Peyer's patch (tissue), 4 donors: ENCODE results near the gene COL4A6. TPM values are rescaled to one million over a fixed set of nuclear protein-coding genes. Genes with fewer than 3 reads are reported as not detected.

Experiments used
- DNase-seq, 3 donors: peaks; one replicate each; pipeline ENCODE4 v3.0.0-alpha.2; 2017 to 2019
- H3K27ac ChIP-seq, 4 donors: fragments of 200-600 bp; sonication (generic); one replicate each; pipeline ENCODE4 v1.5.1; 2016 to 2019
- H3K27me3 ChIP-seq, 2 donors: fragments of 200-600 bp; sonication (generic); one replicate each; pipeline ENCODE4 v1.5.1; 2019
- H3K36me3 ChIP-seq, 3 donors: fragments of 200-600 bp; sonication (generic); one replicate each; pipeline ENCODE4 v1.5.1; 2016 to 2019
- H3K4me1 ChIP-seq, 4 donors: fragments of 200-600 bp; sonication (generic); one replicate each; pipeline ENCODE4 v1.5.1; 2016 to 2019
- H3K4me3 ChIP-seq, 4 donors: fragments of 200-600 bp; sonication (generic); 1 replicate in 3 of 4; 2 replicates in 1 of 4; pipeline ENCODE4 v1.5.1; 2016 to 2019; ENCODE audit warnings: mild to moderate bottlenecking in 1 of 4
- H3K9me3 ChIP-seq, 4 donors: fragments of 200-600 bp; sonication (generic); one replicate each; pipeline ENCODE4 v1.5.1; 2016 to 2019; ENCODE audit warnings: mild to moderate bottlenecking in 1 of 4
- POLR2A ChIP-seq, 2 donors: fragments of 450-650 bp; IDR thresholded peaks; one replicate each; pipeline ENCODE4 v1.5.1; 2017; ENCODE audit warnings: antibody characterized with exemption in 2 of 2, mild to moderate bottlenecking in 2 of 2, moderate library complexity in 2 of 2
- total RNA-seq, 4 donors: library from RNA; depleted of rRNA; stranded (reverse); fragments of >200 nt; gene quantifications; one replicate each; pipeline ENCODE4 v1.1.0, GENCODE V29; 2016
- TF ChIP-seq, protein P1 (sequence below), 6 experiments: fragments of 450-650 bp in 4 of 6; fragments of 200-600 bp in 2 of 6; sonication (generic) in 1 of 6; IDR thresholded peaks; one replicate each; pipeline ENCODE4 v1.5.1; 2017 to 2019; ENCODE audit warnings: antibody characterized with exemption in 6 of 6, mild to moderate bottlenecking in 3 of 6, moderate library complexity in 1 of 6

Gene COL4A6
- total RNA-seq, 4 donors from 2014 or later: 0.18 to 2.4 (median 0.89) TPM

DNA sequence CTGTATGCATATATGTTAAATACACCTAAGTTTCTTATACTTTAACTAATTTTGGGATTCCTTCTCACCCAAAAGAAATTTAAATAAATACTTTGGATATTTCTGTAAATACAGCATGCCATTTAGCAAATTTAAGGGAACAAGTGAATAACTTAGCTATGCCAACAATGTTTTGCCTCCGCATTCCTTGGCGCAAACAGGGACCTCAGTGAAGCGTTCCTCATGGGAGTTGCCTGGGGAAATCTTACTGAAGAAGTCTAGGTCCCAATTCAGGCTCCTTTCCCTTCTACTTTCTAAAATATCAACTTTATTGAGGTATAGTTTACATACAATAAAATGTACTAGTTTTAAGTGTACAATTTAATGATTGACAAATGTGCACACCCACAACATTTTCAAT, 26.4 kb upstream of the COL4A6 start:
- Histone ChIP-seq H3K27ac (no peak overlapping the region), H3K36me3 (no peaks in the 10 kb centered on the region), H3K4me3 (no peak overlapping the region), H3K27me3 (no peaks in the 10 kb centered on the region), H3K4me1 (no peaks in the 10 kb centered on the region), H3K9me3 (no peaks in the 10 kb centered on the region)
- TF ChIP-seq POLR2A (IDR thresholded peaks at IDR 0.05): no peak
- TF ChIP-seq, protein P1, sequence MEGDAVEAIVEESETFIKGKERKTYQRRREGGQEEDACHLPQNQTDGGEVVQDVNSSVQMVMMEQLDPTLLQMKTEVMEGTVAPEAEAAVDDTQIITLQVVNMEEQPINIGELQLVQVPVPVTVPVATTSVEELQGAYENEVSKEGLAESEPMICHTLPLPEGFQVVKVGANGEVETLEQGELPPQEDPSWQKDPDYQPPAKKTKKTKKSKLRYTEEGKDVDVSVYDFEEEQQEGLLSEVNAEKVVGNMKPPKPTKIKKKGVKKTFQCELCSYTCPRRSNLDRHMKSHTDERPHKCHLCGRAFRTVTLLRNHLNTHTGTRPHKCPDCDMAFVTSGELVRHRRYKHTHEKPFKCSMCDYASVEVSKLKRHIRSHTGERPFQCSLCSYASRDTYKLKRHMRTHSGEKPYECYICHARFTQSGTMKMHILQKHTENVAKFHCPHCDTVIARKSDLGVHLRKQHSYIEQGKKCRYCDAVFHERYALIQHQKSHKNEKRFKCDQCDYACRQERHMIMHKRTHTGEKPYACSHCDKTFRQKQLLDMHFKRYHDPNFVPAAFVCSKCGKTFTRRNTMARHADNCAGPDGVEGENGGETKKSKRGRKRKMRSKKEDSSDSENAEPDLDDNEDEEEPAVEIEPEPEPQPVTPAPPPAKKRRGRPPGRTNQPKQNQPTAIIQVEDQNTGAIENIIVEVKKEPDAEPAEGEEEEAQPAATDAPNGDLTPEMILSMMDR (IDR thresholded peaks at IDR 0.05): no peak
- no peak for DNase-seq

- Histone ChIP-seq H3K27me3 (no peaks in the 10 kb centered on the region), H3K27ac (no peak overlapping the region)
- TF ChIP-seq, protein P1 (IDR thresholded peaks at IDR 0.05): no peak
- no peak for TF ChIP-seq POLR2A (IDR thresholded peaks at IDR 0.05)
These were observed 18.8 kb upstream of the COL4A6 start for GRCh38 chrX:108456971-108457477.

DNA sequence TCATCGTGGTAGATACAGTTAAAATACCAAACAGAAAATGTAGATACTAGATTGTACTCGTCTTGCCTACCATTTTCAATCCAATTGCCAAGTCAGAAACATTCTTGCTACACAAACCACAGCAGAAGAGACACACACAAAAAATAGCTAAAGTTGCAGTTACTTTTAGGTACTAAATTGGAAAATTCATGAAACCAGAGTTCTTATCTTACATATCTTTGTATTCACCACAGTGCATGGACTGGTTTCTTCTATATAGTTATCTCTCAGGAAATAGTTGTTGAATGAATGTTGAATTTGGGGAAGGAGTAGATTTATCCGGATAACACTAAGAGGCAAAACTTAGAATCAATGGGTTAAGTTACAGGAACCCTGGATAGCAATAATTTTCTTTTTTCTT, 15.6 kb upstream of the COL4A6 start:
- H3K36me3 ChIP-seq: no peaks in the 10 kb centered on the region
- H3K4me1 ChIP-seq: no peaks in the 10 kb centered on the region
- no peak overlapping the region for H3K4me3 ChIP-seq
- no peak for TF ChIP-seq POLR2A (IDR thresholded peaks at IDR 0.05)
- TF ChIP-seq, protein P1 (IDR thresholded peaks at IDR 0.05): no peak
- H3K27ac ChIP-seq: no peak overlapping the region
- no peak for DNase-seq
- H3K9me3 ChIP-seq: no peaks in the 10 kb centered on the region
- no peaks in the 10 kb centered on the region for H3K27me3 ChIP-seq

More at GRCh38 chrX:108456971-108457477, 18.8 kb upstream of the COL4A6 start:
- H3K4me1 ChIP-seq: no peaks in the 10 kb centered on the region
- DNase-seq: no peak
- H3K4me3 ChIP-seq: no peak overlapping the region
- no peaks in the 10 kb centered on the region for H3K9me3 ChIP-seq
- no peaks in the 10 kb centered on the region for H3K36me3 ChIP-seq

GRCh38 chrX:108447303-108447702, 9.1 kb upstream of the COL4A6 start:
- Histone ChIP-seq H3K36me3 (no peaks in the 10 kb centered on the region), H3K27me3 (no peaks in the 10 kb centered on the region), H3K4me1 (no peaks in the 10 kb centered on the region), H3K27ac (no peak overlapping the region), H3K4me3 (no peak overlapping the region), H3K9me3 (no peaks in the 10 kb centered on the region)
- no peak for DNase-seq
- TF ChIP-seq, protein P1 (IDR thresholded peaks at IDR 0.05): no peak
- TF ChIP-seq POLR2A (IDR thresholded peaks at IDR 0.05): no peak

DNA sequence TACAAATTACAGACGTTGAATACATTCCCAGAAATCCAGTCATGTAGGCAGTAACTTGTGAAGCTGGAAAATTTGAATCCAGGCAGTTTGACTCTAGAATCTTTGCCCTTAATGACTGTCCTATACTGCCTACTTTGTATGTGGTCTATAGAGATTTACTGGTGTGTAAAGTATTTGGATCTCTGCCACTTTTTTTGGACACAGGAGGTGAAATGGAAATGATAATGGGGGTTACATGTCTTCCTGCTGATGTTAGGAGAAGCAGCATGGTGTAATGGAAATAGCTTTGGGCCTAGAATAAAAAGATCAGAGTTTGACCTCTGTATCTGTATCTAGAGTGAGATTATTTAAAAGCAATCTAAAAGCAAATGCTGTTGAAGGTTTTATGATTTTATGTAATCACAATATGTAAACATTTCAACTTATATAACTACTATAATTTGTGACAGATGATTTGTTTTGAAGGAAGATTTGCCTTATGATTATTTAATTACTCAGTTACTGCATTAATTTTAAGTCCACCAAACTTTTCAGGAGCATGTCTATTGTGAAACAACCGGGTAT, 4.8 kb upstream of the COL4A6 start:
- no peak overlapping the region for H3K27ac ChIP-seq
- no peaks in the 10 kb centered on the region for H3K9me3 ChIP-seq
- H3K4me3 ChIP-seq: no peak overlapping the region
- H3K36me3 ChIP-seq: no peaks in the 10 kb centered on the region
- DNase-seq: no peak
- no peaks in the 10 kb centered on the region for H3K4me1 ChIP-seq
- TF ChIP-seq, protein P1 (IDR thresholded peaks at IDR 0.05): no peak
- TF ChIP-seq POLR2A (IDR thresholded peaks at IDR 0.05): no peak
- H3K27me3 ChIP-seq: no peaks in the 10 kb centered on the region
